ENCODE measurements around the gene ZFYVE19. TPM values are rescaled to one million over a fixed set of nuclear protein-coding genes. Genes with fewer than 3 reads are reported as not detected.
"Not testable (repeated sequence)": the region's sequence is repeated elsewhere in the genome, so short reads cannot be mapped to it uniquely, and the experiment has no call there.

Gene ZFYVE19
- total and polyA plus RNA-seq, 2 of the 4 experiments (the other 2 are of a cell fraction): 22.6 to 29.6 TPM

DNA sequence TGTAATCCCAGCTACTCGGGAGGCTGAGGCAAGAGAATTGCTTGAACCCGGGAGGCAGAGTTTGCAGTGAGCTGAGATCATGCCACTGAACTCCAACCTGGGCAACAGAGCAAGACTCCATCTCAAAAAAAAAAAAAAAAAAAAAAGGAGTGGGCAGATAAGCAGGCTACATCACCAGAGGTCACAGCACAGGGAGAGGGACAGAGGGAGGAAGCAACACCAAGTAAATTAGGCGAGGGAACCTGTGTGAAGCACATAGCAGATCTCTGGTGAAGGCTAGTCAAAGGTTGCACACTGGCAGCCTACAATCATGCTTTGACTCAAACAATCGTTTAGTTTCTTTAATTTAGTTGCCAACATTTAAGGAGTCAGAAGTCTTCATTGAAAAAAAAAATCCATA lies 54.3 kb downstream of the ZFYVE19 start:
- H2AK5ac ChIP-seq (ENCODE audit: low read depth, low read length); in situ Hi-C loops (cut with MboI; ENCODE audit: low sequenced_read_pairs); H3K36me3 ChIP-seq (ENCODE audit: control insufficient read depth, insufficient read depth, low read length); H3K4me2 ChIP-seq (ENCODE audit: low read depth, low read length); dilution Hi-C loops (cut with HindIII; ENCODE audit: low sequenced_read_pairs, unreplicated experiment); H3K79me1 ChIP-seq (ENCODE audit: low read depth in 1 of 2, low read length in 2 of 2); H3K4me1 ChIP-seq (ENCODE audit: control insufficient read depth, insufficient read depth, low read length); POLR2A ChIA-PET (ENCODE audit: unreplicated experiment); H3K9me1 ChIP-seq (ENCODE audit: insufficient read depth, low read length); H2AFZ ChIP-seq (replicated peaks; ENCODE audit: low read length, poor library complexity); H3K18ac ChIP-seq (ENCODE audit: low read depth, low read length); H3K9me3 ChIP-seq (ENCODE audit: control insufficient read depth, insufficient read depth, low read length); BruUV-seq (replicated peaks); H4K8ac ChIP-seq (ENCODE audit: low read depth in 2 of 2, low read length in 2 of 2); H2BK15ac ChIP-seq (ENCODE audit: low read depth, low read length); DNase-seq; H3K27ac ChIP-seq (ENCODE audit: insufficient read depth, low read length); H4K20me1 ChIP-seq (ENCODE audit: insufficient read depth, low read length); H3K56ac ChIP-seq (ENCODE audit: extremely low read depth, insufficient read depth, low read length); ATAC-seq (ENCODE audit: low read depth); H2BK5ac ChIP-seq (ENCODE audit: low read depth, low read length, poor library complexity, severe bottlenecking); H2BK120ac ChIP-seq (ENCODE audit: low read depth, low read length); H4K5ac ChIP-seq (ENCODE audit: low read depth, low read length); H3K4me3 ChIP-seq (ENCODE audit: insufficient read depth, low read depth, low read length); H3K14ac ChIP-seq (replicated peaks; ENCODE audit: low read depth, low read length); H2BK20ac ChIP-seq (ENCODE audit: low read depth, low read length); H3K4ac ChIP-seq (ENCODE audit: low read depth, low read length); H3K9ac ChIP-seq (ENCODE audit: low read depth, low read length); H3K23ac ChIP-seq (ENCODE audit: low read depth, low read length); intact Hi-C loops (cut with micrococcal nuclease); H2AK9ac ChIP-seq (replicated peaks; ENCODE audit: low read depth, low read length, poor library complexity); H4K91ac ChIP-seq (ENCODE audit: insufficient read depth, low read depth, low read length): not testable (repeated sequence)
- 80% methylated on average over 2 of the region's 4 CpGs; no CpG with 5 or more reads in 1 of the 2 experiments for whole genome bisulfite sequencing, 2 experiments (ENCODE audit: extremely low coverage in 2 of 2, insufficient read length in 1 of 2)
- H3K27me3 ChIP-seq (ENCODE audit: control insufficient read depth, insufficient read depth, low read length): peaks cover 11% of the 10 kb centered on the region
- CTCF ChIA-PET: interaction anchor here (0.6 to 5.0 kb wide), 3 partner anchors 23 to 33 kb away, joined by 3 to 35 read pairs (median 6); partner anchors contain the start of gene VPS18
